Heart left ventricle (tissue), 13 donors: ENCODE measurements around the gene XYLT1.

Source experiments
- POLR2A ChIP-seq, 2 donors: fragments of 450-650 bp; IDR thresholded peaks; one replicate each; pipeline ENCODE4 v1.6.1; 2017; ENCODE audit warnings: antibody characterized with exemption in 2 of 2, mild to moderate bottlenecking in 2 of 2, moderate library complexity in 2 of 2
- TF ChIP-seq, protein P1 (sequence below), 12 donors: fragments of 200-600 bp; sonication (generic) in 4 of 12; IDR thresholded peaks; one replicate each; pipeline versions ENCODE4 v1.5.0 to v1.8.0; 2018 to 2022; ENCODE audit warnings: antibody characterized with exemption in 12 of 12, mild to moderate bottlenecking in 5 of 12
- donor health status: ischemic (EF 13 %, LVEDD 7.1; RV severe dilation, severe dysfunction).
- donor health status: DM: no; HTN: yes; CAD: no.
- donor health status: DM: no; HTN: no; CAD: no.
- donor health status: ischemic (EF 25% LVEDD 6.9; RV normal size, moderate dysfunction).
- donor health status: ischemic (EF 25% LVEDD 5.7; RV mildly dilated, moderate dysfunction).
- donor health status: ischemic (EF 35%, LVEDD 5.7; RV mildly dilated, moderate dysfunction).
- donor health status: nonischemic (EF 11% LVEDD 7.7; RV severe dilation, severe dysfunction).
- donor health status: DM: yes; HTN: yes; CAD: no.
- donor health status: PGD.
- donor health status: ischemic (EF 29% LVEDD 5.4; RV normal size, mild dysfunction).
- donor health status: nonischemic (EF 23%, LVEDD 6.1; RV moderate dilation, normal function).

- TF ChIP-seq, protein P1, sequence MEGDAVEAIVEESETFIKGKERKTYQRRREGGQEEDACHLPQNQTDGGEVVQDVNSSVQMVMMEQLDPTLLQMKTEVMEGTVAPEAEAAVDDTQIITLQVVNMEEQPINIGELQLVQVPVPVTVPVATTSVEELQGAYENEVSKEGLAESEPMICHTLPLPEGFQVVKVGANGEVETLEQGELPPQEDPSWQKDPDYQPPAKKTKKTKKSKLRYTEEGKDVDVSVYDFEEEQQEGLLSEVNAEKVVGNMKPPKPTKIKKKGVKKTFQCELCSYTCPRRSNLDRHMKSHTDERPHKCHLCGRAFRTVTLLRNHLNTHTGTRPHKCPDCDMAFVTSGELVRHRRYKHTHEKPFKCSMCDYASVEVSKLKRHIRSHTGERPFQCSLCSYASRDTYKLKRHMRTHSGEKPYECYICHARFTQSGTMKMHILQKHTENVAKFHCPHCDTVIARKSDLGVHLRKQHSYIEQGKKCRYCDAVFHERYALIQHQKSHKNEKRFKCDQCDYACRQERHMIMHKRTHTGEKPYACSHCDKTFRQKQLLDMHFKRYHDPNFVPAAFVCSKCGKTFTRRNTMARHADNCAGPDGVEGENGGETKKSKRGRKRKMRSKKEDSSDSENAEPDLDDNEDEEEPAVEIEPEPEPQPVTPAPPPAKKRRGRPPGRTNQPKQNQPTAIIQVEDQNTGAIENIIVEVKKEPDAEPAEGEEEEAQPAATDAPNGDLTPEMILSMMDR (IDR thresholded peaks at IDR 0.05), result no peak
- TF ChIP-seq POLR2A (IDR thresholded peaks at IDR 0.05), result no peak
Measured at GRCh38 chr16:17475104-17475503, 4.3 kb upstream of the XYLT1 start.
